Neural cell (in vitro differentiated cells): Measurements from ENCODE around the gene APCDD1. TPM values are rescaled to one million over a fixed set of nuclear protein-coding genes. Genes with fewer than 3 reads are reported as not detected.

Experiments used
- H2AFZ ChIP-seq: fragments of 200-600, 300-800 bp; sonication (generic), shearing (Covaris generic); 2 replicates; pipeline ENCODE4 v1.6.0; 2014; ENCODE audit warnings: low read depth, mild to moderate bottlenecking, antibody characterized with exemption, low read length, moderate library complexity
- H3F3A ChIP-seq: fragments of 200-600 bp; shearing (Covaris generic); 2 replicates; pipeline ENCODE4 v1.6.1; 2016; ENCODE audit warnings: mild to moderate bottlenecking, moderate library complexity, mixed read lengths, antibody characterized with exemption, low read length; ENCODE audit not compliant: insufficient read depth, poor library complexity, severe bottlenecking
- H3K27ac ChIP-seq: fragments of 200-600, 300-800 bp; sonication (generic), shearing (Covaris generic); 2 replicates; pipeline ENCODE4 v1.5.1; 2014; ENCODE audit warnings: mild to moderate bottlenecking, low read length, moderate library complexity
- H3K27me3 ChIP-seq: fragments of 300-800, 200-600 bp; sonication (generic), shearing (Covaris generic); 2 replicates; pipeline ENCODE4 v1.6.0; 2014; ENCODE audit warnings: mild to moderate bottlenecking, low read depth, low read length, moderate library complexity; ENCODE audit not compliant: insufficient read depth
- H3K36me3 ChIP-seq: fragments of 300-800, 200-600 bp; sonication (generic), shearing (Covaris generic); 2 replicates; pipeline ENCODE4 v1.5.1; 2014; ENCODE audit warnings: mild to moderate bottlenecking, antibody characterized with exemption, low read length, moderate library complexity; ENCODE audit not compliant: insufficient read depth
- H3K4me2 ChIP-seq: fragments of 300-800, 200-600 bp; sonication (generic), shearing (Covaris generic); 2 replicates; pipeline ENCODE4 v1.6.0; 2014; ENCODE audit warnings: mild to moderate bottlenecking, low read length
- H3K4me3 ChIP-seq: fragments of 300-800, 200-600 bp; sonication (generic), shearing (Covaris generic); 2 replicates; pipeline ENCODE4 v1.5.1; 2014; ENCODE audit warnings: mild to moderate bottlenecking, low read length, moderate library complexity
- H3K79me2 ChIP-seq: fragments of 200-600 bp; shearing (Covaris generic); replicated peaks from 2 replicates; pipeline ENCODE4 v1.6.0; 2014; ENCODE audit warnings: mild to moderate bottlenecking, low read length, moderate library complexity; ENCODE audit not compliant: insufficient read depth
- H3K9ac ChIP-seq: fragments of 300-800, 200-600 bp; sonication (generic), shearing (Covaris generic); 2 replicates; pipeline ENCODE4 v1.6.1; 2016; ENCODE audit warnings: mild to moderate bottlenecking, low read length, mixed read lengths
- H3K9me2 ChIP-seq: fragments of 200-600 bp; shearing (Covaris generic); 2 replicates; pipeline ENCODE4 v1.6.1; 2016; ENCODE audit warnings: mild to moderate bottlenecking, low read length, mixed read lengths; ENCODE audit not compliant: insufficient read depth
- H3K9me3 ChIP-seq: fragments of 200-600, 300-800 bp; sonication (generic), shearing (Covaris generic); 2 replicates; pipeline ENCODE4 v1.6.1; 2016; ENCODE audit warnings: mild to moderate bottlenecking, mixed run types, low read length, moderate library complexity, mixed read lengths
- H4K20me1 ChIP-seq: fragments of 200-600 bp; shearing (Covaris generic); 2 replicates; pipeline ENCODE4 v1.6.1; 2016; ENCODE audit warnings: mild to moderate bottlenecking, mixed run types; ENCODE audit not compliant: insufficient read depth
- CTCF ChIP-seq: fragments of 450-650 bp; IDR thresholded peaks from 2 replicates; pipeline ENCODE4 v1.5.1; 2014; ENCODE audit warnings: antibody characterized with exemption, mild to moderate bottlenecking, moderate library complexity; ENCODE audit not compliant: poor library complexity, severe bottlenecking
- EP300 ChIP-seq: fragments of 450-650 bp; conservative IDR thresholded peaks from 2 replicates; pipeline ENCODE4 v1.6.1; 2014; ENCODE audit warnings: antibody characterized with exemption, mild to moderate bottlenecking, moderate library complexity; ENCODE audit not compliant: poor library complexity, severe bottlenecking
- EZH2 ChIP-seq: fragments of 200-600, 300-800 bp; shearing (Covaris generic), sonication (generic); IDR thresholded peaks from 2 replicates; pipeline ENCODE4 v1.6.1; 2014; ENCODE audit warnings: antibody characterized with exemption, low read length, borderline replicate concordance, mild to moderate bottlenecking; ENCODE audit not compliant: insufficient read depth, poor library complexity, severe bottlenecking
- MXI1 ChIP-seq: fragments of 450-650 bp; conservative IDR thresholded peaks from 2 replicates; pipeline ENCODE4 v1.6.1; 2014; ENCODE audit warnings: antibody characterized with exemption, mild to moderate bottlenecking; ENCODE audit not compliant: poor library complexity, severe bottlenecking
- POLR2AphosphoS5 ChIP-seq: IDR thresholded peaks from 2 replicates; pipeline ENCODE4 v1.6.1; 2012
- RAD21 ChIP-seq: fragments of 450-650 bp; conservative IDR thresholded peaks from 2 replicates; pipeline ENCODE4 v1.6.1; 2014; ENCODE audit warnings: antibody characterized with exemption, mild to moderate bottlenecking, moderate library complexity
- REST ChIP-seq: IDR thresholded peaks from 2 replicates; pipeline ENCODE4 v1.6.1; 2012; ENCODE audit warnings: borderline replicate concordance
- SMC3 ChIP-seq: fragments of 450-650 bp; conservative IDR thresholded peaks from 2 replicates; pipeline ENCODE4 v1.6.1; 2014; ENCODE audit warnings: antibody characterized with exemption, mild to moderate bottlenecking, moderate library complexity; ENCODE audit not compliant: poor library complexity
- TAF1 ChIP-seq: IDR thresholded peaks from 2 replicates; pipeline ENCODE4 v1.6.1; 2012; ENCODE audit warnings: low read depth
- polyA plus RNA-seq: library from polyadenylated mRNA; depleted of rRNA; stranded (reverse); fragments of >200 nt; gene quantifications from 2 replicates; pipeline ENCODE4 v1.2.3, GENCODE V29; 2014

APCDD1 gene
- polyA plus RNA-seq, 1 donor from 2014 or later, result 0.58 TPM

- no peak overlapping the region for H3K27ac ChIP-seq
Measured at GRCh38 chr18:10444314-10445006, 10.0 kb upstream of the APCDD1 start.

DNA sequence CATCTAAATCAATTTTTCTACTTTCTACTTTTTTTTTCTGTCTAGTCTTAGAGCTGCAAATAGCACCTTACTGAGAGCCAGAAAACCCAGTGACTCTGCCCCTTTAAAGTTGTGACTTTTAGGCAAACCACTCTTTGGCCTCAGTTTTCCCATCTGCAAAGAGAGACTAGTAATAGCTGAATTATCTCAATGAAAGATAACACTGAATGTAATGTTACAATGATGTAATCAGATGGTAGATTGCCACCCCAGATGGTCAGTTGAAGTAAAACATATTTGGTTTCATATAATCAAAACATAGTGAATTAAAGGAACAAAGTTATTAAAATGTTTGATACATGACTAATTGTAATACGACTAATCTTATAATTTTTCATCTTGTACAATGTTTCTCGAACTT is 5.0 kb upstream of the APCDD1 start:
- no peaks in the 10 kb centered on the region for H3K36me3 ChIP-seq
- no peaks in the 10 kb centered on the region for H3K9me2 ChIP-seq
- peaks cover 26% of the 10 kb centered on the region for H3K27me3 ChIP-seq
- no peaks in the 10 kb centered on the region for H3K79me2 ChIP-seq
- H3K9ac ChIP-seq, result no peak overlapping the region
- H4K20me1 ChIP-seq, result no peaks in the 10 kb centered on the region
- no peak overlapping the region for H2AFZ ChIP-seq
- no peak overlapping the region for H3K4me2 ChIP-seq
- H3K27ac ChIP-seq, result no peak overlapping the region
- H3F3A ChIP-seq, result no peaks in the 10 kb centered on the region
- no peak overlapping the region for H3K4me3 ChIP-seq
- H3K9me3 ChIP-seq, result no peaks in the 10 kb centered on the region
- no peak for TF ChIP-seq POLR2AphosphoS5
- no peak for TF ChIP-seq TAF1
- TF ChIP-seq MXI1, result no peak
- no peak for TF ChIP-seq EZH2
- TF ChIP-seq RAD21, result no peak
- TF ChIP-seq CTCF, result no peak
- no peak for TF ChIP-seq SMC3
- TF ChIP-seq EP300, result no peak

More at GRCh38 chr18:10444314-10445006, 10.0 kb upstream of the APCDD1 start:
- H3K36me3 ChIP-seq, result no peaks in the 10 kb centered on the region
- no peak overlapping the region for H3K9ac ChIP-seq
- no peaks in the 10 kb centered on the region for H3K9me2 ChIP-seq
- H3K4me2 ChIP-seq, result no peak overlapping the region
- H3K4me3 ChIP-seq, result no peak overlapping the region
- H3K79me2 ChIP-seq, result no peaks in the 10 kb centered on the region
- TF ChIP-seq MXI1, result no peak
- no peak for TF ChIP-seq CTCF
- TF ChIP-seq EZH2, result no peak
- TF ChIP-seq POLR2AphosphoS5, result no peak
- TF ChIP-seq REST, result no peak
- no peak for TF ChIP-seq EP300
- no peak for TF ChIP-seq TAF1
- no peak for TF ChIP-seq RAD21
- no peak for TF ChIP-seq SMC3
- no peaks in the 10 kb centered on the region for H4K20me1 ChIP-seq
- H2AFZ ChIP-seq, result no peak overlapping the region
- H3K27me3 ChIP-seq, result peaks cover 8% of the 10 kb centered on the region
- H3F3A ChIP-seq, result no peaks in the 10 kb centered on the region
- H3K9me3 ChIP-seq, result no peaks in the 10 kb centered on the region
